Mammary epithelial cell (primary cell): ENCODE data around the gene COL25A1.

Experiments
- CTCF ChIP-seq, 2 donors: IDR thresholded peaks in 1 of 2; conservative IDR thresholded peaks in 1 of 2; 2 replicates each; pipeline ENCODE4 v1.5.1; 2011 to 2012; ENCODE audit warnings: inconsistent platforms in 2 of 2, low read length in 2 of 2, mild to moderate bottlenecking in 2 of 2, control low read depth in 1 of 2, low read depth in 1 of 2; ENCODE audit not compliant: insufficient read depth in 1 of 2; ENCODE audit errors: extremely low read depth in 1 of 2
- EZH2 ChIP-seq: IDR thresholded peaks from 2 replicates; pipeline ENCODE4 v1.6.1; 2012; ENCODE audit warnings: low read length, inconsistent platforms, borderline replicate concordance

GRCh38 chr4:108813261-108813660 lies 489.2 kb downstream of the COL25A1 start:
- TF ChIP-seq CTCF (conservative IDR thresholded peaks at IDR 0.05 in 1 of 2, IDR thresholded peaks at IDR 0.05 in 1 of 2; ENCODE audit: extremely low read depth in 1 of 2, insufficient read depth in 1 of 2, low read depth in 1 of 2, low read length in 2 of 2) (no peak), EZH2 (no peak)
